KMS-11 (cell line): ENCODE measurements around the gene KDELR3.

ENCODE experiments used
- H2AFZ ChIP-seq: fragments of 200-600 bp; sonication (generic); 2 replicates; pipeline ENCODE4 v1.6.1; 2016; ENCODE audit warnings: antibody characterized with exemption, mixed run types, low read depth
- H3K27ac ChIP-seq: fragments of 200-600 bp; sonication (generic); 2 replicates; pipeline ENCODE4 v1.6.1; 2016; ENCODE audit warnings: mild to moderate bottlenecking, mixed run types
- H3K27me3 ChIP-seq: fragments of 200-600 bp; sonication (generic); 2 replicates; pipeline ENCODE4 v1.6.1; 2017; ENCODE audit warnings: mild to moderate bottlenecking, low read depth, mixed run types, moderate library complexity; ENCODE audit not compliant: insufficient read depth
- H3K36me3 ChIP-seq: fragments of 200-600 bp; sonication (generic); 2 replicates; pipeline ENCODE4 v1.6.1; 2017; ENCODE audit warnings: mild to moderate bottlenecking, mixed run types; ENCODE audit not compliant: insufficient read depth
- H3K4me1 ChIP-seq: fragments of 200-600 bp; sonication (generic); 2 replicates; pipeline ENCODE4 v1.6.1; 2016; ENCODE audit warnings: mild to moderate bottlenecking, low read depth, mixed run types; ENCODE audit not compliant: poor library complexity, severe bottlenecking
- H3K4me2 ChIP-seq: fragments of 200-600 bp; sonication (generic); 2 replicates; pipeline ENCODE4 v1.7.0; 2016; ENCODE audit warnings: mild to moderate bottlenecking, mixed run types
- H3K4me3 ChIP-seq: fragments of 200-600 bp; sonication (generic); IDR thresholded peaks from 2 replicates; pipeline ENCODE4 v1.6.1; 2017; ENCODE audit warnings: low read depth, low read length, mixed read lengths; ENCODE audit not compliant: insufficient read depth
- H3K79me2 ChIP-seq: fragments of 200-600 bp; sonication (generic); 2 replicates; pipeline ENCODE4 v1.6.1; 2016; ENCODE audit warnings: low read depth, mixed run types; ENCODE audit not compliant: insufficient read depth
- H3K9ac ChIP-seq: fragments of 200-600 bp; sonication (generic); 2 replicates; pipeline ENCODE4 v1.6.1; 2016; ENCODE audit warnings: mild to moderate bottlenecking, mixed run types
- H4K20me1 ChIP-seq: fragments of 200-600 bp; sonication (generic); 2 replicates; pipeline ENCODE4 v1.6.1; 2016; ENCODE audit warnings: mild to moderate bottlenecking, mixed run types; ENCODE audit not compliant: insufficient read depth
- TF ChIP-seq, protein P1 (sequence below): fragments of 200-600 bp; sonication (generic); conservative IDR thresholded peaks from 2 replicates; pipeline ENCODE4 v1.6.1; 2017; ENCODE audit warnings: low read depth, mild to moderate bottlenecking, antibody characterized with exemption, low read length, moderate library complexity, mixed read lengths

The KDELR3 gene

DNA sequence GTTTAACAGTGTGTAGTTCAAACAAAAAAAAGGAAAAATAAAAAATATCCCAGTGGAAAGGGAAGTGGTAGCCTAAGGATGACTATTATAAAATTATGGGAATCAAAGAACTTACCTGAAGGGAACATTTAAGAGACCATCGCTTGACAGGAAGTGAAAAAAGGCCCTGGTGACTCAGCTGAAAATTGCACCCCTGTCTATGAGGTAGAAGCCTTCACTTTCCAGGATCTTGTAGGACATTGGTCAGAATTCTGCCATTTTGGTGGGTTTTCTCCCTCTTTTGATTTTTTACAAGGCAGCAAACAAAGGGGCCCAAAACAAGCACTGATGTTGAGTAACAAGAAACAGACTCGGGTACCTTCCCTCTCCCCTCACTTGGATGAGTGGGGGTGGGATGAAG lies 22.6 kb downstream of the KDELR3 start:
- H3K79me2 ChIP-seq: peaks cover 33% of the 10 kb centered on the region; the same call in 1 of the 2 replicates
- peaks cover 92% of the 10 kb centered on the region for H3K4me1 ChIP-seq
- no peak overlapping the region for H3K4me2 ChIP-seq
- H4K20me1 ChIP-seq: 0 out of 2 replicates have a peak, but pooled peaks cover 4% of the 10 kb centered on the region
- H3K36me3 ChIP-seq: peaks cover 41% of the 10 kb centered on the region; the same call in 1 of the 2 replicates
- no peak overlapping the region for H2AFZ ChIP-seq
- TF ChIP-seq, protein P1, sequence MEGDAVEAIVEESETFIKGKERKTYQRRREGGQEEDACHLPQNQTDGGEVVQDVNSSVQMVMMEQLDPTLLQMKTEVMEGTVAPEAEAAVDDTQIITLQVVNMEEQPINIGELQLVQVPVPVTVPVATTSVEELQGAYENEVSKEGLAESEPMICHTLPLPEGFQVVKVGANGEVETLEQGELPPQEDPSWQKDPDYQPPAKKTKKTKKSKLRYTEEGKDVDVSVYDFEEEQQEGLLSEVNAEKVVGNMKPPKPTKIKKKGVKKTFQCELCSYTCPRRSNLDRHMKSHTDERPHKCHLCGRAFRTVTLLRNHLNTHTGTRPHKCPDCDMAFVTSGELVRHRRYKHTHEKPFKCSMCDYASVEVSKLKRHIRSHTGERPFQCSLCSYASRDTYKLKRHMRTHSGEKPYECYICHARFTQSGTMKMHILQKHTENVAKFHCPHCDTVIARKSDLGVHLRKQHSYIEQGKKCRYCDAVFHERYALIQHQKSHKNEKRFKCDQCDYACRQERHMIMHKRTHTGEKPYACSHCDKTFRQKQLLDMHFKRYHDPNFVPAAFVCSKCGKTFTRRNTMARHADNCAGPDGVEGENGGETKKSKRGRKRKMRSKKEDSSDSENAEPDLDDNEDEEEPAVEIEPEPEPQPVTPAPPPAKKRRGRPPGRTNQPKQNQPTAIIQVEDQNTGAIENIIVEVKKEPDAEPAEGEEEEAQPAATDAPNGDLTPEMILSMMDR: no peak
- H3K27ac ChIP-seq: peak overlapping the region; percentile 14; the same call in 1 of the 2 replicates
- no peak overlapping the region for H3K4me3 ChIP-seq
- H3K27me3 ChIP-seq: no peaks in the 10 kb centered on the region
- H3K9ac ChIP-seq: no peak overlapping the region

DNA sequence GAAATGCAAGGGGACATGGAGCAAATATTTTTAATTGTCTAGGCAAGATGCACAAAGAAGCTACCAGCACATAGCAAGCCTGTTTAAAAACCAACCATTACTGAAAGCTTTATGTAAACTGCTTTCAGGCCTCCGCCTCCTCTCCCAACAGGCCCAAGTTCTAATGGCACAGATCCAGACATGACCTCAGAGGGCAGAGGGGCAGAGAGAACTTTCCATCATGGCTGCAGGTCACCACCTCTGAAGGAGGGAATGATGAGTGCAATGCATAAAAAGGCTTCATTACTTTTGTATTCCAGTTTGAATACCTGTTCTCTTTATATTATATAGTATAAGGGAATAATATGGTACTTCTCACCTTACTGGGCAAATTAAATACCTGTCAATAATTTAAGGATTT lies 23.0 kb downstream of the KDELR3 start:
- peak overlapping the region; percentile 14; the same call in 1 of the 2 replicates for H3K27ac ChIP-seq
- no peak overlapping the region for H2AFZ ChIP-seq
- peaks cover 37% of the 10 kb centered on the region; the same call in 1 of the 2 replicates for H3K79me2 ChIP-seq
- TF ChIP-seq, protein P1: no peak
- 0 out of 2 replicates have a peak, but pooled peaks cover 4% of the 10 kb centered on the region for H4K20me1 ChIP-seq
- H3K9ac ChIP-seq: no peak overlapping the region
- no peaks in the 10 kb centered on the region for H3K27me3 ChIP-seq
- peaks cover 42% of the 10 kb centered on the region; the same call in 1 of the 2 replicates for H3K36me3 ChIP-seq
- no peak overlapping the region for H3K4me2 ChIP-seq
- H3K4me1 ChIP-seq: peaks cover 93% of the 10 kb centered on the region
- no peak overlapping the region for H3K4me3 ChIP-seq

DNA sequence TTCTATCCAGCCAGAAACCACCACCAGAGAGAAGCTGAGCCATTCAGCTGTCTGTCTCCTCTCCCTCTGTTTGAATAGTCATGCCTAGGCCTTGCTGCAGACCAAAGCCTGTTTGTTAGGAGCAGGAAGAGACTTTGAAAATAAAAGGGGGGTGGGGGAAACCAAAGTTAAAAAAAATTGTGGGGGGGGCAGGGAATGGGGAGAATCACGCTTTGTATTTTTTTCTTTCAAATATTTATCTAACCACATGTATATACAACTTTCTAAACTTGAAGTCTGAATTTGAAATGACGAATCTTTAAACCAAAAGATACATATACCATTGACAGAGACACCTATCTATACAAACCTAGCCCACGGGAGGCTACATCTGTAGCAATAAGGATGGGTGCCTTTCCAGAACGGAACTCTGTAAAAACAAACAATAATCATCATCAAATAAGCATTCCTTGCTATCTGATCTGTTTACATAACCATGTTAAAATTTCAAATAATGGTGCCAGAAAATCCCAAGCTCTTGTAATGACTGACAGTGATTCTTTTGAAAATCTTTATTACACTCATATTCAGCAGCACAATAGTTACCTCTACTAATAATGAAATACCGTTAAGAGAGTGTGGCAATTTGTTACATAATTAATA lies 23.9 kb downstream of the KDELR3 start:
- H4K20me1 ChIP-seq: 0 out of 2 replicates have a peak, but pooled peaks cover 8% of the 10 kb centered on the region
- no peak overlapping the region for H2AFZ ChIP-seq
- no peaks in the 10 kb centered on the region for H3K27me3 ChIP-seq
- H3K4me2 ChIP-seq: no peak overlapping the region
- H3K9ac ChIP-seq: no peak overlapping the region
- H3K27ac ChIP-seq: no peak overlapping the region
- H3K4me3 ChIP-seq: no peak overlapping the region
- H3K79me2 ChIP-seq: peaks cover 47% of the 10 kb centered on the region
- H3K36me3 ChIP-seq: peaks cover 39% of the 10 kb centered on the region; the same call in 1 of the 2 replicates
- H3K4me1 ChIP-seq: peaks cover 93% of the 10 kb centered on the region
- TF ChIP-seq, protein P1: no peak

DNA sequence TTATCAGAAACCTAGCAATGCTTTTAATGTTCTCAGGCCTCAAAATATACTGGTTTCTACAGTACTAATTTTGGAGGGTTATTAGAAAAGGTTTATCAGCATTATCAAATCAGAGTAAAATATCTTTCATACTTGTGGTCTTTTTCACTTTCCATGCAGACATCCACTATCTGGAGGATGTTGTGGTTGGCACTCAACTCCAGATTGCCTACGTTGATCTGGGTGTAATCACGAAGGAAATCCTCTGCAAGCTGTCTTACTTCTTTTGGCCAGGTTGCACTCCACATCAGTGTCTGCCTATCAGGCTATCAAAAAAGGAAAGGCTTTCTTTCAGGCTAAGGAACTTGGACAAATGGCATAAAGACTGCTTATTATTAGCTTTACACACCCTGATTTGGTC lies 26.6 kb downstream of the KDELR3 start:
- H3K27ac ChIP-seq: no peak overlapping the region
- peaks cover 73% of the 10 kb centered on the region for H3K79me2 ChIP-seq
- peaks cover 40% of the 10 kb centered on the region; the same call in 1 of the 2 replicates for H3K36me3 ChIP-seq
- H3K4me2 ChIP-seq: no peak overlapping the region
- TF ChIP-seq, protein P1: no peak
- H4K20me1 ChIP-seq: peaks cover 10% of the 10 kb centered on the region; the same call in 1 of the 2 replicates
- H3K9ac ChIP-seq: no peak overlapping the region
- no peak overlapping the region for H2AFZ ChIP-seq
- no peaks in the 10 kb centered on the region for H3K27me3 ChIP-seq
- H3K4me3 ChIP-seq: no peak overlapping the region
- H3K4me1 ChIP-seq: peaks cover 85% of the 10 kb centered on the region
